HEK293 (cell line): ENCODE results near the gene KYAT1.

Experiments used
- GLIS1 ChIP-seq: fragments of 450-650 bp; formaldehyde crosslinking; IDR thresholded peaks from 2 replicates; pipeline ENCODE4 v1.5.1; 2016; ENCODE audit warnings: missing biosample characterization, missing genetic modification characterization
- GLIS2 ChIP-seq: fragments of 450-650 bp; formaldehyde crosslinking; IDR thresholded peaks from 2 replicates; pipeline ENCODE4 v1.5.1; 2016; ENCODE audit warnings: missing biosample characterization, missing genetic modification characterization
- IKZF3 ChIP-seq: fragments of 450-650 bp; IDR thresholded peaks from 2 replicates; pipeline ENCODE4 v1.5.0; 2018; ENCODE audit warnings: missing biosample characterization, mild to moderate bottlenecking, missing genetic modification characterization, moderate library complexity
- KLF17 ChIP-seq: fragments of 450-650 bp; formaldehyde crosslinking; IDR thresholded peaks from 2 replicates; pipeline ENCODE4 v1.5.1; 2016; ENCODE audit warnings: missing biosample characterization, missing genetic modification characterization
- PRDM10 ChIP-seq: fragments of 450-650 bp; formaldehyde crosslinking; IDR thresholded peaks from 2 replicates; pipeline ENCODE4 v1.5.1; 2016; ENCODE audit warnings: missing biosample characterization, missing genetic modification characterization
- SP2 ChIP-seq: fragments of 450-650 bp; formaldehyde crosslinking; IDR thresholded peaks from 2 replicates; pipeline ENCODE4 v1.5.1; 2016; ENCODE audit warnings: missing biosample characterization, missing genetic modification characterization
- ZBTB11 ChIP-seq: fragments of 450-650 bp; formaldehyde crosslinking; conservative IDR thresholded peaks from 2 replicates; pipeline ENCODE4 v1.5.1; 2016; ENCODE audit warnings: low read depth, missing biosample characterization, missing genetic modification characterization
- ZEB2 ChIP-seq: fragments of 450-650 bp; formaldehyde crosslinking; IDR thresholded peaks from 2 replicates; pipeline ENCODE4 v1.5.1; 2016; ENCODE audit warnings: missing biosample characterization, missing genetic modification characterization
- ZFP37 ChIP-seq: fragments of 450-650 bp; formaldehyde crosslinking; IDR thresholded peaks from 2 replicates; pipeline ENCODE4 v1.5.1; 2016; ENCODE audit warnings: missing biosample characterization, missing genetic modification characterization
- ZNF10 ChIP-seq: fragments of 450-650 bp; formaldehyde crosslinking; IDR thresholded peaks from 2 replicates; pipeline ENCODE4 v1.5.1; 2017; ENCODE audit warnings: missing biosample characterization, missing genetic modification characterization
- ZNF23 ChIP-seq: fragments of 450-650 bp; formaldehyde crosslinking; IDR thresholded peaks from 2 replicates; pipeline ENCODE4 v1.5.1; 2016; ENCODE audit warnings: missing biosample characterization, missing genetic modification characterization, borderline replicate concordance
- ZNF335 ChIP-seq: fragments of 450-650 bp; formaldehyde crosslinking; conservative IDR thresholded peaks from 2 replicates; pipeline ENCODE4 v1.5.1; 2016; ENCODE audit warnings: missing biosample characterization, missing genetic modification characterization
- ZNF423 ChIP-seq: fragments of 450-650 bp; formaldehyde crosslinking; IDR thresholded peaks from 2 replicates; pipeline ENCODE4 v1.5.1; 2016; ENCODE audit warnings: missing biosample characterization, missing genetic modification characterization
- ZNF548 ChIP-seq: fragments of 450-650 bp; formaldehyde crosslinking; IDR thresholded peaks from 2 replicates; pipeline ENCODE4 v1.5.1; 2016; ENCODE audit warnings: missing biosample characterization, missing genetic modification characterization
- ZNF76 ChIP-seq: fragments of 450-650 bp; formaldehyde crosslinking; IDR thresholded peaks from 2 replicates; pipeline ENCODE4; 2016; ENCODE audit warnings: low read depth, missing biosample characterization, missing genetic modification characterization, borderline replicate concordance
- TF ChIP-seq, protein P1 (sequence below): fragments of 450-650 bp; formaldehyde crosslinking; conservative IDR thresholded peaks from 2 replicates; pipeline ENCODE4 v1.5.1; 2016; ENCODE audit warnings: low read depth, missing biosample characterization, missing genetic modification characterization
- TF ChIP-seq, protein P2 (sequence below): fragments of 450-650 bp; formaldehyde crosslinking; optimal IDR thresholded peaks from 2 replicates; pipeline ENCODE3; 2016; ENCODE audit warnings: missing biosample characterization, mild to moderate bottlenecking, missing genetic modification characterization
- TF ChIP-seq, protein P3 (sequence below): fragments of 450-650 bp; formaldehyde crosslinking; IDR thresholded peaks from 2 replicates; pipeline ENCODE4 v1.5.1; 2017; ENCODE audit warnings: missing biosample characterization, missing genetic modification characterization

KYAT1 gene

DNA sequence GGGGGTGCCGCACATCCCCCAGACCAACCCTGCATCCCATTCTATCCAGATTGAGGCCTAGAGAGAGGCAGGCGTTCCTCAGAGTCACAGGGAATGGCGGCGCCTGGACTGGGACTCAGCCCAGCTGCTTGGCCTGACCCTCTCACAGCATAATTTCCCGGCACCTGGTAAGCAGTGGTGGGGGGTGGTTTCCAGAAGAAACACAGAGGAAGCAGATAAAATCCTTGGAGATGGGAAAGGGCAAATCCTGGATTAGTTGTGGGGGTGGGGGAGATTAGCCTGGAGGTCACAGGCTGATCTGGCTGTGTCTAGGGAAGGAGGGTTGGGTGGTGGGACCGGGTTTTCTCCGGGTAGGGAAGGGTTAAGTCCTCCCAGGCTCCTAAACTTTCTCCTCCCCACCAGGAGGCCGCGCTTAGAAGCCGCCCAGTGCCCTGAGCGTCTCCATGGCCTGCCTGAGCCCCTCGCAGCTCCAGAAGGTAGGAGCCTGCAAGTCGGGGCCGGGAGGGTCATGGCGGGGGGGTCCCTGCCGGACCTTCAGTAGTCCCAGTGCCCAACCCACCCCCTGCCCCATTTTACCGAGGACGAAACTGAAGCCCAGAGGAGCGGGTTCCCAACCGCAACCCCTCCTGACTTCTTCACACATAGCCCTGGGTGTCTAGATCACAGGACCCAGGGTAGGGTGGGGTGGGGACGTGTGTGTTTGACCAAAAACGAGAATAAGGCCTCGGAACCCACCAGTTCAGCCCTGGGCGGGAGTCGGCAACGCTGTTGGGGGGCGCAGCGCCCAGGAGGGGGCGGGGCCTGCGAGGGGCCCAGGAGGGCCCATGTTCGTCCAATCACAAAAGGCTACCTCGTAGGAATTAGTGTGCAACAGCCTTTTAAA is 40.4 kb upstream of the KYAT1 start (continued):
- peak; percentile 60 for TF ChIP-seq SP2 (tag by site-specific recombination)
- no peak for TF ChIP-seq ZNF548 (tag by site-specific recombination)
- TF ChIP-seq ZNF76 (tag by site-specific recombination) = peak; percentile 70; the same call in 1 of the 2 replicates
- TF ChIP-seq GLIS2 = peak; percentile 46; the same call in 1 of the 2 replicates
- TF ChIP-seq ZNF335 (tag by site-specific recombination) = peak; percentile 54; the same call in 1 of the 2 replicates
- peak; percentile 39; the same call in 1 of the 2 replicates for TF ChIP-seq ZNF423 (tag by site-specific recombination)
- TF ChIP-seq, protein P1, sequence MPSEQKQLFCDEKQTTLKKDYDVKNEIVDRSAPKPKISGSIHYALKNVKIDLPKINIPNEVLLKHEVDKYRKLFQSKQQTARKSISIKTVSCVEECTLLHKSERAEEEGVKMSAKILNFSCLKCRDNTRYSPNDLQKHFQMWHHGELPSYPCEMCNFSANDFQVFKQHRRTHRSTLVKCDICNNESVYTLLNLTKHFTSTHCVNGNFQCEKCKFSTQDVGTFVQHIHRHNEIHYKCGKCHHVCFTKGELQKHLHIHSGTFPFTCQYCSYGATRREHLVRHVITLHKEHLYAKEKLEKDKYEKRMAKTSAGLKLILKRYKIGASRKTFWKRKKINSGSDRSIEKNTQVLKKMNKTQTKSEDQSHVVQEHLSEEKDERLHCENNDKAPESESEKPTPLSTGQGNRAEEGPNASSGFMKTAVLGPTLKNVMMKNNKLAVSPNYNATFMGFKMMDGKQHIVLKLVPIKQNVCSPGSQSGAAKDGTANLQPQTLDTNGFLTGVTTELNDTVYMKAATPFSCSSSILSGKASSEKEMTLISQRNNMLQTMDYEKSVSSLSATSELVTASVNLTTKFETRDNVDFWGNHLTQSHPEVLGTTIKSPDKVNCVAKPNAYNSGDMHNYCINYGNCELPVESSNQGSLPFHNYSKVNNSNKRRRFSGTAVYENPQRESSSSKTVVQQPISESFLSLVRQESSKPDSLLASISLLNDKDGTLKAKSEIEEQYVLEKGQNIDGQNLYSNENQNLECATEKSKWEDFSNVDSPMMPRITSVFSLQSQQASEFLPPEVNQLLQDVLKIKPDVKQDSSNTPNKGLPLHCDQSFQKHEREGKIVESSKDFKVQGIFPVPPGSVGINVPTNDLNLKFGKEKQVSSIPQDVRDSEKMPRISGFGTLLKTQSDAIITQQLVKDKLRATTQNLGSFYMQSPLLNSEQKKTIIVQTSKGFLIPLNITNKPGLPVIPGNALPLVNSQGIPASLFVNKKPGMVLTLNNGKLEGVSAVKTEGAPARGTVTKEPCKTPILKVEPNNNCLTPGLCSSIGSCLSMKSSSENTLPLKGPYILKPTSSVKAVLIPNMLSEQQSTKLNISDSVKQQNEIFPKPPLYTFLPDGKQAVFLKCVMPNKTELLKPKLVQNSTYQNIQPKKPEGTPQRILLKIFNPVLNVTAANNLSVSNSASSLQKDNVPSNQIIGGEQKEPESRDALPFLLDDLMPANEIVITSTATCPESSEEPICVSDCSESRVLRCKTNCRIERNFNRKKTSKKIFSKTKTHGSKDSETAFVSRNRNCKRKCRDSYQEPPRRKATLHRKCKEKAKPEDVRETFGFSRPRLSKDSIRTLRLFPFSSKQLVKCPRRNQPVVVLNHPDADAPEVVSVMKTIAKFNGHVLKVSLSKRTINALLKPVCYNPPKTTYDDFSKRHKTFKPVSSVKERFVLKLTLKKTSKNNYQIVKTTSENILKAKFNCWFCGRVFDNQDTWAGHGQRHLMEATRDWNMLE (tag by site-specific recombination) = no peak
- TF ChIP-seq, protein P2, sequence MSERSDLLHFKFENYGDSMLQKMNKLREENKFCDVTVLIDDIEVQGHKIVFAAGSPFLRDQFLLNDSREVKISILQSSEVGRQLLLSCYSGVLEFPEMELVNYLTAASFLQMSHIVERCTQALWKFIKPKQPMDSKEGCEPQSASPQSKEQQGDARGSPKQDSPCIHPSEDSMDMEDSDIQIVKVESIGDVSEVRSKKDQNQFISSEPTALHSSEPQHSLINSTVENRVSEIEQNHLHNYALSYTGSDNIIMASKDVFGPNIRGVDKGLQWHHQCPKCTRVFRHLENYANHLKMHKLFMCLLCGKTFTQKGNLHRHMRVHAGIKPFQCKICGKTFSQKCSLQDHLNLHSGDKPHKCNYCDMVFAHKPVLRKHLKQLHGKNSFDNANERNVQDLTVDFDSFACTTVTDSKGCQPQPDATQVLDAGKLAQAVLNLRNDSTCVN (tag by site-specific recombination) = peak; percentile 19
- peak; percentile 54 for TF ChIP-seq IKZF3 (tag by site-specific recombination)
- TF ChIP-seq, protein P3, sequence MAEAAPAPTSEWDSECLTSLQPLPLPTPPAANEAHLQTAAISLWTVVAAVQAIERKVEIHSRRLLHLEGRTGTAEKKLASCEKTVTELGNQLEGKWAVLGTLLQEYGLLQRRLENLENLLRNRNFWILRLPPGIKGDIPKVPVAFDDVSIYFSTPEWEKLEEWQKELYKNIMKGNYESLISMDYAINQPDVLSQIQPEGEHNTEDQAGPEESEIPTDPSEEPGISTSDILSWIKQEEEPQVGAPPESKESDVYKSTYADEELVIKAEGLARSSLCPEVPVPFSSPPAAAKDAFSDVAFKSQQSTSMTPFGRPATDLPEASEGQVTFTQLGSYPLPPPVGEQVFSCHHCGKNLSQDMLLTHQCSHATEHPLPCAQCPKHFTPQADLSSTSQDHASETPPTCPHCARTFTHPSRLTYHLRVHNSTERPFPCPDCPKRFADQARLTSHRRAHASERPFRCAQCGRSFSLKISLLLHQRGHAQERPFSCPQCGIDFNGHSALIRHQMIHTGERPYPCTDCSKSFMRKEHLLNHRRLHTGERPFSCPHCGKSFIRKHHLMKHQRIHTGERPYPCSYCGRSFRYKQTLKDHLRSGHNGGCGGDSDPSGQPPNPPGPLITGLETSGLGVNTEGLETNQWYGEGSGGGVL = peak; percentile 41; the same call in 1 of the 2 replicates
- peak; percentile 99 for TF ChIP-seq PRDM10 (tag by site-specific recombination)
- TF ChIP-seq GLIS1 = peak; percentile 57; the same call in 1 of the 2 replicates
- no peak for TF ChIP-seq ZFP37
- TF ChIP-seq ZNF10 (tag by site-specific recombination) = peak; percentile 68; the same call in 1 of the 2 replicates
- TF ChIP-seq ZBTB11 = no peak
- 0 out of 2 replicates have a peak, but pooled peaks have one; percentile 28 for TF ChIP-seq ZEB2 (tag by site-specific recombination)
- no peak for TF ChIP-seq KLF17 (tag by site-specific recombination)
- TF ChIP-seq ZNF23 (tag by site-specific recombination) = no peak
